ENCODE measurements around the gene POLR1G. TPM values are rescaled to one million over a fixed set of nuclear protein-coding genes. Genes with fewer than 3 reads are reported as not detected.

POLR1G gene
- total and polyA plus RNA-seq, 9 of the 15 experiments (the other 6 are each of a cell fraction or from before 2014, with no cell fraction given): 3.0 to 50.1 (median 27.4) TPM

- TF ChIP-seq, protein P1, sequence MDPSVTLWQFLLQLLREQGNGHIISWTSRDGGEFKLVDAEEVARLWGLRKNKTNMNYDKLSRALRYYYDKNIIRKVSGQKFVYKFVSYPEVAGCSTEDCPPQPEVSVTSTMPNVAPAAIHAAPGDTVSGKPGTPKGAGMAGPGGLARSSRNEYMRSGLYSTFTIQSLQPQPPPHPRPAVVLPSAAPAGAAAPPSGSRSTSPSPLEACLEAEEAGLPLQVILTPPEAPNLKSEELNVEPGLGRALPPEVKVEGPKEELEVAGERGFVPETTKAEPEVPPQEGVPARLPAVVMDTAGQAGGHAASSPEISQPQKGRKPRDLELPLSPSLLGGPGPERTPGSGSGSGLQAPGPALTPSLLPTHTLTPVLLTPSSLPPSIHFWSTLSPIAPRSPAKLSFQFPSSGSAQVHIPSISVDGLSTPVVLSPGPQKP (CRISPR knock-in tag; IDR thresholded peaks at IDR 0.05): no peak
- TF ChIP-seq NCOA4 (IDR thresholded peaks at IDR 0.05; ENCODE audit: partially characterized antibody) (no peak), SETDB1 (IDR thresholded peaks at IDR 0.05; ENCODE audit: low read length) (no peak), GTF2E2 (tag; IDR thresholded peaks at IDR 0.05) (no peak), ZNF668 (CRISPR knock-in tag; IDR thresholded peaks at IDR 0.05) (no peak), AFF1 (IDR thresholded peaks at IDR 0.05; ENCODE audit: low read depth in 1 of 2, partially characterized antibody in 2 of 2) (peak; percentile 76 to 83), ATF3 (IDR thresholded peaks at IDR 0.05) (peak; percentile 73), ATF3 (CRISPR knock-in tag; conservative IDR thresholded peaks at IDR 0.05) (peak; percentile 62; the same call in 1 of the 2 replicates), TBL1XR1 (IDR thresholded peaks at IDR 0.05; ENCODE audit: low read length in 2 of 2) (no peak; a peak in 1 of 4 replicates), HDGF (IDR thresholded peaks at IDR 0.05) (no peak), HINFP (tag; conservative IDR thresholded peaks at IDR 0.05; ENCODE audit: low read depth) (no peak), HCFC1 (IDR thresholded peaks at IDR 0.05; ENCODE audit: low read depth, low read length) (peak; percentile 51)
- TF ChIP-seq, protein P2, sequence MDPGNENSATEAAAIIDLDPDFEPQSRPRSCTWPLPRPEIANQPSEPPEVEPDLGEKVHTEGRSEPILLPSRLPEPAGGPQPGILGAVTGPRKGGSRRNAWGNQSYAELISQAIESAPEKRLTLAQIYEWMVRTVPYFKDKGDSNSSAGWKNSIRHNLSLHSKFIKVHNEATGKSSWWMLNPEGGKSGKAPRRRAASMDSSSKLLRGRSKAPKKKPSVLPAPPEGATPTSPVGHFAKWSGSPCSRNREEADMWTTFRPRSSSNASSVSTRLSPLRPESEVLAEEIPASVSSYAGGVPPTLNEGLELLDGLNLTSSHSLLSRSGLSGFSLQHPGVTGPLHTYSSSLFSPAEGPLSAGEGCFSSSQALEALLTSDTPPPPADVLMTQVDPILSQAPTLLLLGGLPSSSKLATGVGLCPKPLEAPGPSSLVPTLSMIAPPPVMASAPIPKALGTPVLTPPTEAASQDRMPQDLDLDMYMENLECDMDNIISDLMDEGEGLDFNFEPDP (CRISPR knock-in tag; IDR thresholded peaks at IDR 0.05): no peak
- TF ChIP-seq, protein P3, sequence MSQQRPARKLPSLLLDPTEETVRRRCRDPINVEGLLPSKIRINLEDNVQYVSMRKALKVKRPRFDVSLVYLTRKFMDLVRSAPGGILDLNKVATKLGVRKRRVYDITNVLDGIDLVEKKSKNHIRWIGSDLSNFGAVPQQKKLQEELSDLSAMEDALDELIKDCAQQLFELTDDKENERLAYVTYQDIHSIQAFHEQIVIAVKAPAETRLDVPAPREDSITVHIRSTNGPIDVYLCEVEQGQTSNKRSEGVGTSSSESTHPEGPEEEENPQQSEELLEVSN (IDR thresholded peaks at IDR 0.05; ENCODE audit: borderline replicate concordance in 1 of 2, extremely low read depth in 1 of 2, insufficient read depth in 1 of 2, insufficient read length in 1 of 2, low read depth in 1 of 2, low read length in 1 of 2, poor library complexity in 1 of 2, severe bottlenecking in 1 of 2): peak; percentile 42 to 49
Measured at GRCh38 chr19:45406226-45407090, at the start of gene POLR1G (continued).

All from K562 (cell line).